HFFc6 (cell line): ENCODE data around the gene BPIFB3. TPM values are rescaled to one million over a fixed set of nuclear protein-coding genes. Genes with fewer than 3 reads are reported as not detected.

Experiments used
- DNase-seq: peaks from one replicate; pipeline ENCODE4 v3.0.0-alpha.2; 2018
- H3K27ac Mint-ChIP-seq: 2 replicates; pipeline ENCODE4 v1.8.0; 2020; ENCODE audit warnings: mild to moderate bottlenecking, mixed read lengths
- H3K27me3 Mint-ChIP-seq: 2 replicates; pipeline ENCODE4 v1.8.0; 2021; ENCODE audit warnings: mild to moderate bottlenecking, moderate library complexity, mixed read lengths; ENCODE audit not compliant: insufficient read depth
- H3K36me3 Mint-ChIP-seq: 2 replicates; pipeline ENCODE4 v1.8.0; 2021; ENCODE audit warnings: low read depth, mixed read lengths
- H3K4me1 Mint-ChIP-seq: 2 replicates; pipeline ENCODE4 v1.8.0; 2020; ENCODE audit warnings: low read depth, mixed read lengths
- H3K4me3 Mint-ChIP-seq: 2 replicates; pipeline ENCODE4 v1.8.0; 2020; ENCODE audit warnings: mild to moderate bottlenecking, moderate library complexity, mixed read lengths
- H3K9me3 Mint-ChIP-seq: 2 replicates; pipeline ENCODE4 v1.8.0; 2020; ENCODE audit warnings: mild to moderate bottlenecking, mixed read lengths
- CTCF ChIP-seq: fragments of 200-600 bp; sonication (generic); IDR thresholded peaks from 2 replicates; pipeline ENCODE4 v1.5.0; 2021; ENCODE audit warnings: antibody characterized with exemption, mild to moderate bottlenecking
- total RNA-seq, 6 experiments: library from RNA; stranded (reverse); fragmentation: NEBNext Ultra II Directional; extraction: Animal tissue kit (Norgen Biotek cat#: 25700); gene quantifications; 2 replicates in 1 of 6; 3 replicates in 5 of 6; pipeline ENCODE4 v1.2.3, GENCODE V29; 2021

BPIFB3 gene
- total RNA-seq, 6 experiments from 2014 or later = not detected

DNA sequence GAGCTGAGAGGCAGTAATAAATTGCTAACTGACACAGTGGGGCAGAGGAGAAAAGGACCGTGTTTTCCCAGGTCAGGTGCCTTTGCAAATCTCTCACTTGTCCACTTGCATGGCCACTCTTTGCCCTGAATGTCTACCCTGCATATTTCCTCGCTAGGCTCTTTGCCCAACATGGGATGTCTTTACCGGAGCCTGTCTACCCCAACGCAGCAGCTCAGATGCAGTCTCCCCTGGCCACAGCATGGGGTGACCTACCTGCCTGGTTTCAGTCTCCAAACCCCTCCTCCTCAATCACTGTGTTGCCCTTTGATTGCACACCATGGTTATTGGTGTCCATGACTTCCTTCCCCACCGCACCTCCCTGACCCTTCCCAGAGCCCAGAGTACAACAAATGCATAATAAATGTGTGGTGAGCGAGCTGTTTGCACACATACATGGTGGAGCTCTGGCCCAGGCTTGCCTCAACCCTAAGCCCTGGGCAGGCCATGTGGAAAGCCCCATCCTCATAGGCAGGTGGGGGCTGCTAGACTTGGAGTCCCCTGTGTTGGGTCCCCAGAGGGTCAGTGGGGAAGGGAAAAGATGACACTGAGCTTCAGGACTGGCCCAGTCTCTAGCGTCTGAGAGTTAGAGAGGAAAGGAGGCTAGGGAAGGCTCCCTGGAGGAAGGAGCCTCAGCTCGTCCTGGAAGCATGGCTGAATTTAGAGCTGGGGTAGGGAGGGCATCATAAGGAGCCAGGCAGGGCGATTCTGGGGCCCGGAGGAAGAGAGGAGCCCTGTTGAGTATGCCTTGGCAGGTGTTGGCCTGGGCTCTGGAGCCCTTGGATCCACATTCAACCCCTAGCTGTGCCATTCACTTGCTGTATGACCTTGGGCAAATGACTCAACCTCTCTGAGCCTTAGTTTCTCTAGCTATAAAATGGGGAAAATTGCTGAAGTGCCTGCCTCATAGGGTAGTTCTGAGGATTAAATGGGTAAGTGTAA is 26.6 kb upstream of the BPIFB3 start:
- H3K27ac Mint-ChIP-seq = no peak overlapping the region
- H3K36me3 Mint-ChIP-seq = no peaks in the 10 kb centered on the region
- no peak for DNase-seq
- H3K4me3 Mint-ChIP-seq = no peak overlapping the region
- no peaks in the 10 kb centered on the region for H3K4me1 Mint-ChIP-seq
- H3K27me3 Mint-ChIP-seq = peaks cover 11% of the 10 kb centered on the region
- TF ChIP-seq CTCF = no peak
- no peaks in the 10 kb centered on the region for H3K9me3 Mint-ChIP-seq

- no peak for TF ChIP-seq CTCF
These were observed 25.6 kb upstream of the BPIFB3 start for GRCh38 chr20:33027769-33028751.

DNA sequence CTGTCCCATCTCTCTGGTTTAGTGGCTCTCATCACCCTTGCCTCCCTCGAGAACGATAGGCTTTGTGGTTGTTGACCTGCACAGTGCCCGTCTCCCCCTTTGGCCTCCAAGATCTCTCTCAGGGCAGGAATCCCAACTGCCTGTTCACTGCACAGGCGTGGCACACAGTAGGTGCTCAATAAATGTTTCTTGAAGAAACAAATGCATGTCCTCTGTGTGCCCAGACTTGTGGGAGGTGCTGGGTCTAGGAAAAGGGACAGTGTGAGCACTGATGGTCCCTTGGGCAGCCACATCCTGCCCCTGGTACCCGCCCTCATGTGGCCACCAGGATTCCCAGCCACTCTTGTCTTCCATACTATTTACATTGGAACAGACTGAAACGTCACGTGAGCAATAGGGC is 24.8 kb upstream of the BPIFB3 start:
- H3K4me3 Mint-ChIP-seq = no peak overlapping the region
- H3K27me3 Mint-ChIP-seq = peaks cover 19% of the 10 kb centered on the region; the same call in 1 of the 2 replicates
- H3K9me3 Mint-ChIP-seq = no peaks in the 10 kb centered on the region
- H3K4me1 Mint-ChIP-seq = no peaks in the 10 kb centered on the region
- H3K27ac Mint-ChIP-seq = no peak overlapping the region
- no peaks in the 10 kb centered on the region for H3K36me3 Mint-ChIP-seq
- no peak for DNase-seq
- no peak for TF ChIP-seq CTCF

More at GRCh38 chr20:33027769-33028751, 25.6 kb upstream of the BPIFB3 start:
- DNase-seq = no peak
- Mint-ChIP-seq H3K4me1 (no peaks in the 10 kb centered on the region), H3K4me3 (no peak overlapping the region), H3K27ac (no peak overlapping the region), H3K9me3 (no peaks in the 10 kb centered on the region), H3K27me3 (peaks cover 15% of the 10 kb centered on the region; the same call in 1 of the 2 replicates), H3K36me3 (no peaks in the 10 kb centered on the region)

- H3K4me1 Mint-ChIP-seq = no peaks in the 10 kb centered on the region
These were observed 23.6 kb upstream of the BPIFB3 start for GRCh38 chr20:33030076-33030475.

More at GRCh38 chr20:33030076-33030475, 23.6 kb upstream of the BPIFB3 start:
- H3K36me3 Mint-ChIP-seq = no peaks in the 10 kb centered on the region
- TF ChIP-seq CTCF = no peak
- H3K4me3 Mint-ChIP-seq = no peak overlapping the region
- H3K27me3 Mint-ChIP-seq = peaks cover 23% of the 10 kb centered on the region; the same call in 1 of the 2 replicates
- no peaks in the 10 kb centered on the region for H3K9me3 Mint-ChIP-seq
- no peak for DNase-seq
- H3K27ac Mint-ChIP-seq = no peak overlapping the region
